Small intestine (tissue), 7 donors: Measurements from ENCODE around the gene BANF1. TPM values are rescaled to one million over a fixed set of nuclear protein-coding genes. Genes with fewer than 3 reads are reported as not detected.
"Not testable (repeated sequence)": the region's sequence is repeated elsewhere in the genome, so short reads cannot be mapped to it uniquely, and the experiment has no call there.

Source experiments
- DNase-seq, 2 donors: peaks; one replicate each; pipeline versions ENCODE4 v3.0.0 to v3.0.0-alpha.2; 2013
- FAIRE-seq: peaks from 2 replicates; lab custom pipeline; 2012; peaks lifted over from hg19 to GRCh38; lab: Jason Lieb, UNC
- H3K27ac ChIP-seq, 3 donors: one replicate each; pipeline ENCODE4 v1.5.1; 2013; ENCODE audit warnings: low read length in 2 of 3, mild to moderate bottlenecking in 2 of 3, control low read depth in 1 of 3, inconsistent platforms in 1 of 3, low read depth in 1 of 3, moderate library complexity in 1 of 3
- H3K27me3 ChIP-seq, 3 donors: one replicate each; pipeline ENCODE4 v1.6.1; 2013; ENCODE audit warnings: low read length in 3 of 3, inconsistent platforms in 1 of 3; ENCODE audit not compliant: control insufficient read depth in 3 of 3, insufficient read depth in 3 of 3
- H3K36me3 ChIP-seq, 3 donors: one replicate each; pipeline ENCODE4 v1.6.1; 2013; ENCODE audit warnings: low read length in 3 of 3, inconsistent platforms in 1 of 3, low read depth in 1 of 3, mild to moderate bottlenecking in 1 of 3, moderate library complexity in 1 of 3; ENCODE audit not compliant: control insufficient read depth in 3 of 3, insufficient read depth in 2 of 3
- H3K4me1 ChIP-seq, 3 donors: one replicate each; pipeline ENCODE4 v1.6.1; 2013; ENCODE audit warnings: low read length in 2 of 3, inconsistent platforms in 1 of 3, low read depth in 1 of 3, mild to moderate bottlenecking in 1 of 3, moderate library complexity in 1 of 3; ENCODE audit not compliant: control insufficient read depth in 3 of 3, insufficient read depth in 2 of 3
- H3K4me3 ChIP-seq, 3 donors: one replicate each; pipeline ENCODE4 v1.5.1; 2013; ENCODE audit warnings: low read length in 3 of 3, control low read depth in 1 of 3, inconsistent platforms in 1 of 3, low read depth in 1 of 3, mild to moderate bottlenecking in 1 of 3, moderate library complexity in 1 of 3
- H3K9me3 ChIP-seq, 2 donors: one replicate each; pipeline ENCODE4 v1.6.1; 2013; ENCODE audit warnings: low read depth in 1 of 2, low read length in 1 of 2; ENCODE audit not compliant: control insufficient read depth in 2 of 2, insufficient read depth in 1 of 2
- WGBS, 3 donors: extraction: QIAGEN DNeasy Blood & Tissue Kit; methylation state at CpG; one replicate each; pipeline ENCODE4 v1.1.7; 2013; 5-methylcytosine and 5-hydroxymethylcytosine counted together
- polyA plus RNA-seq, 4 donors: library from polyadenylated mRNA; stranded (reverse) in 3 of 4; unstranded in 1 of 4; fragments of 200-250 nt in 3 of 4; fragments of 120-200 nt in 1 of 4; gene quantifications; one replicate each; pipeline versions ENCODE4 v1.2.1 to v1.2.3, GENCODE V29; 2013
- donor health status: healthy with polysubstance abuse.
- donor health status: control.
- donor health status: control.
- donor health status: Bipolar disorder and iron deficiency.
- donor health status: healthy.

BANF1 gene
- polyA plus RNA-seq, 4 donors: 80.0 to 193 (median 100) TPM

GRCh38 chr11:66010036-66010435 lies 7.7 kb downstream of the BANF1 start:
- H3K4me1 ChIP-seq, H3K9me3 ChIP-seq, DNase-seq, FAIRE-seq, H3K27ac ChIP-seq, H3K4me3 ChIP-seq: not testable (repeated sequence)
- 60 to 77% (median 63%) methylated on average over 4 of the region's 4 CpGs for WGBS, 3 donors
- peaks cover 0 to 20% (median 0%) of the 10 kb centered on the region in 3 donors for H3K36me3 ChIP-seq
- peaks cover 0 to 54% (median 15%) of the 10 kb centered on the region in 3 donors for H3K27me3 ChIP-seq

- 28 to 47% (median 43%) methylated on average over 12 to 14 of the region's 14 CpGs for WGBS, 3 donors
- no peak overlapping the region for H3K4me3 ChIP-seq
- no peak for DNase-seq
- H3K9me3 ChIP-seq: no peaks in the 10 kb centered on the region
- H3K27me3 ChIP-seq: peaks cover 0 to 54% (median 15%) of the 10 kb centered on the region in 3 donors
- no peak for FAIRE-seq
- H3K4me1 ChIP-seq: peaks cover 0 to 2% (median 0%) of the 10 kb centered on the region in 3 donors
- H3K36me3 ChIP-seq: peaks cover 0 to 10% (median 0%) of the 10 kb centered on the region in 3 donors
- H3K27ac ChIP-seq: no peak overlapping the region
Measured at GRCh38 chr11:66011239-66011784, 9.0 kb downstream of the BANF1 start.

GRCh38 chr11:66011785-66012303 lies 9.5 kb downstream of the BANF1 start, which contains the start of gene CST6:
CST6 (plus strand) TSS chr11:66012008; CDS start chr11:66012045, 37 bp downstream.
- Histone ChIP-seq H3K27ac (no peak within 1 kb of the TSS), H3K4me3 (peak within 1 kb of the TSS in 1 of 3 donors; percentile 8), H3K36me3 (peaks cover 0 to 4% (median 0%) of the 10 kb centered on the region in 3 donors), H3K4me1 (peaks cover 0 to 2% (median 0%) of the 10 kb centered on the region in 3 donors), H3K9me3 (no peaks in the 10 kb centered on the region), H3K27me3 (peaks cover 0 to 54% (median 15%) of the 10 kb centered on the region in 3 donors)
- WGBS, 3 donors: 5 to 6% (median 5%) methylated on average over 54 to 61 of the region's 61 CpGs
- peak in 1 of 2 donors; percentile 21 for DNase-seq
- FAIRE-seq: no peak

GRCh38 chr11:66012371-66012945 lies 10.2 kb downstream of the BANF1 start:
- 51 to 62% (median 60%) methylated on average over 11 of the region's 12 CpGs for WGBS, 3 donors
- no peak for FAIRE-seq
- H3K4me3 ChIP-seq: no peak overlapping the region

GRCh38 chr11:66012946-66013761 lies 10.9 kb downstream of the BANF1 start:
- Histone ChIP-seq H3K27ac (no peak overlapping the region), H3K9me3 (no peaks in the 10 kb centered on the region), H3K36me3 (no peaks in the 10 kb centered on the region), H3K27me3 (peaks cover 0 to 50% (median 15%) of the 10 kb centered on the region in 3 donors), H3K4me1 (peaks cover 0 to 2% (median 0%) of the 10 kb centered on the region in 3 donors), H3K4me3 (no peak overlapping the region)
- DNase-seq: no peak
- 35 to 49% (median 41%) methylated on average over 11 to 12 of the region's 12 CpGs for WGBS, 3 donors
- no peak for FAIRE-seq

More at GRCh38 chr11:66012371-66012945, 10.2 kb downstream of the BANF1 start:
- Histone ChIP-seq H3K4me1 (peaks cover 0 to 2% (median 0%) of the 10 kb centered on the region in 3 donors), H3K9me3 (no peaks in the 10 kb centered on the region), H3K27me3 (peaks cover 0 to 54% (median 15%) of the 10 kb centered on the region in 3 donors), H3K36me3 (no peaks in the 10 kb centered on the region), H3K27ac (no peak overlapping the region)
- DNase-seq: no peak

- peaks cover 0 to 45% (median 15%) of the 10 kb centered on the region in 3 donors for H3K27me3 ChIP-seq
- FAIRE-seq (no peak), DNase-seq (no peak)
- H3K9me3 ChIP-seq: no peaks in the 10 kb centered on the region
- 56 to 69% (median 66%) methylated on average over 7 of the region's 7 CpGs for WGBS, 3 donors
- H3K4me3 ChIP-seq: no peak overlapping the region
- H3K36me3 ChIP-seq: no peaks in the 10 kb centered on the region
- H3K4me1 ChIP-seq: peaks cover 0 to 2% (median 0%) of the 10 kb centered on the region in 3 donors
- H3K27ac ChIP-seq: no peak overlapping the region
Measured at GRCh38 chr11:66013762-66014100, 11.4 kb downstream of the BANF1 start.

- Histone ChIP-seq H3K4me1 (peaks cover 0 to 2% (median 0%) of the 10 kb centered on the region in 3 donors), H3K4me3 (no peak overlapping the region), H3K9me3 (no peaks in the 10 kb centered on the region), H3K27me3 (peaks cover 0 to 39% (median 15%) of the 10 kb centered on the region in 3 donors), H3K36me3 (no peaks in the 10 kb centered on the region), H3K27ac (no peak overlapping the region)
- no peak for DNase-seq
- FAIRE-seq: no peak
- 88 to 96% (median 93%) methylated on average over 6 of the region's 6 CpGs for WGBS, 3 donors
Measured at GRCh38 chr11:66014804-66015453, 12.6 kb downstream of the BANF1 start.
